Subcutaneous abdominal adipose tissue (tissue), 5 donors: Measurements from ENCODE around the gene DSG1.
"Not testable (repeated sequence)": the region's sequence is repeated elsewhere in the genome, so short reads cannot be mapped to it uniquely, and the experiment has no call there.

Experiments
- H3K27ac ChIP-seq: one replicate; pipeline ENCODE4 v1.7.0; 2013; ENCODE audit warnings: low read depth, mild to moderate bottlenecking, inconsistent platforms, low read length, moderate library complexity
- H3K27me3 ChIP-seq, 5 donors: one replicate each; pipeline ENCODE4 v1.7.0; 2013; ENCODE audit warnings: low read length in 5 of 5, inconsistent platforms in 1 of 5; ENCODE audit not compliant: control insufficient read depth in 5 of 5, insufficient read depth in 4 of 5
- H3K36me3 ChIP-seq, 5 donors: one replicate each; pipeline ENCODE4 v1.7.0; 2013; ENCODE audit warnings: low read length in 5 of 5; ENCODE audit not compliant: control insufficient read depth in 5 of 5, insufficient read depth in 5 of 5
- H3K4me1 ChIP-seq, 5 donors: one replicate each; pipeline ENCODE4 v1.7.0; 2013; ENCODE audit warnings: low read length in 5 of 5, mild to moderate bottlenecking in 3 of 5, moderate library complexity in 1 of 5; ENCODE audit not compliant: control insufficient read depth in 5 of 5, insufficient read depth in 5 of 5
- H3K4me3 ChIP-seq, 5 donors: one replicate each; pipeline ENCODE4 v1.7.0; 2013; ENCODE audit warnings: low read length in 5 of 5, low read depth in 1 of 5
- H3K9ac ChIP-seq, 5 donors: one replicate each; pipeline ENCODE4 v1.7.0; 2013; ENCODE audit warnings: low read length in 5 of 5, mild to moderate bottlenecking in 4 of 5, moderate library complexity in 3 of 5
- H3K9me3 ChIP-seq, 5 donors: one replicate each; pipeline ENCODE4 v1.7.0; 2013; ENCODE audit warnings: low read length in 5 of 5; ENCODE audit not compliant: control insufficient read depth in 5 of 5
- donor health status: healthy.
- donor health status: healthy.
- donor health status: healthy.
- donor health status: healthy.
- donor health status: healthy.

The DSG1 gene

DNA sequence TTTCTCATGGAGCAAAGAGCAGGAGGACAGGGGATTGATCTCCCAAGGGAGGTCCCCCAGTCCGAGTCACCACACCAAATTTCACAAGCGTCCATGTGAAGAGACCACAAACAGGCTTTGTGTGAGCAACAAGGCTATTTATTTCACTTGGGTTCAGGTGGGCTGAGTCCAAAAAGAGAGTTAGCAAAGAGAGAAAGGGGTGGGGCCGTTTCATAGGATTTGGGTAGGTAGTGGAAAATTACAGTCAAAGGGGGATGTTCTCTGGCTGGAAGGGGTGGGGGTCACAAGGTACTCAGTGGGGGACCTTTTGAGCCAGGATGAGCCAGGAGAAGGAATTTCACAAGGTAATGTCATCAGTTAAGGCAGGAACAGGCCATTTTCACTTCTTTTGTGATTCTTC lies 28.5 kb upstream of the DSG1 start:
- not testable (repeated sequence) for H3K4me3 ChIP-seq, H3K27me3 ChIP-seq, H3K27ac ChIP-seq, H3K36me3 ChIP-seq, H3K4me1 ChIP-seq, H3K9ac ChIP-seq
- H3K9me3 ChIP-seq: peaks cover 0 to 14% (median 10%) of the 10 kb centered on the region in 5 donors

DNA sequence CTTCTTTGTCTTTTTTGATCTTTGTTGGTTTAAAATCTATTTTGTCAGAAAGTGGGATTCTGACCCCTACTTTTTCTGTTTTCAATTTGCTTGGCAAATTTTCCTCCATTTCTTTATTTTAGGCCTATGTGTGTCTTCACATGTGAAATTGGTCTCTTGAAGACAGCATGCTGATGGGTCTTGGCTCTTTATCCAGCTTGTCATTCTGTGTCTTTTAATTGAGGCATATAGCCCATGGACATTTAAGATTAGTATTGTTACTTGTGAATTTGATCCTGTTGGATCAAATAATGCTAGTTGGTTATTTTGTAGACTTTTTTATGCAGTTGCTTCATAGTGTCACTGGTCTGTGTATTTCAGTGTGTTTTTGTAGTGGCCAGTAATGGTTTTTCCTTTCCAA lies 26.3 kb upstream of the DSG1 start:
- Histone ChIP-seq H3K36me3 (no peaks in the 10 kb centered on the region), H3K9me3 (peaks cover 0 to 14% (median 10%) of the 10 kb centered on the region in 5 donors), H3K27ac (no peak overlapping the region), H3K9ac (no peak overlapping the region), H3K4me3 (no peak overlapping the region), H3K27me3 (no peaks in the 10 kb centered on the region), H3K4me1 (no peaks in the 10 kb centered on the region)

GRCh38 chr18:31294199-31294747 lies 23.7 kb upstream of the DSG1 start:
- Histone ChIP-seq H3K4me1 (no peaks in the 10 kb centered on the region), H3K4me3 (no peak overlapping the region), H3K27me3 (no peaks in the 10 kb centered on the region), H3K27ac (no peak overlapping the region), H3K9me3 (peaks cover 0 to 14% (median 10%) of the 10 kb centered on the region in 5 donors), H3K36me3 (no peaks in the 10 kb centered on the region), H3K9ac (no peak overlapping the region)

GRCh38 chr18:31297248-31297647 lies 20.7 kb upstream of the DSG1 start:
- peaks cover 0 to 2% (median under 1%) of the 10 kb centered on the region in 5 donors for H3K9me3 ChIP-seq
- H3K4me1 ChIP-seq: peaks cover 0 to 8% (median 6%) of the 10 kb centered on the region in 5 donors
- H3K36me3 ChIP-seq: no peaks in the 10 kb centered on the region
- H3K4me3 ChIP-seq: no peak overlapping the region
- H3K9ac ChIP-seq: no peak overlapping the region
- no peaks in the 10 kb centered on the region for H3K27me3 ChIP-seq
- no peak overlapping the region for H3K27ac ChIP-seq

- Histone ChIP-seq H3K9me3 (no peaks in the 10 kb centered on the region), H3K9ac (no peak overlapping the region), H3K4me3 (no peak overlapping the region), H3K27me3 (no peaks in the 10 kb centered on the region), H3K36me3 (no peaks in the 10 kb centered on the region), H3K4me1 (peaks cover 0 to 8% (median 6%) of the 10 kb centered on the region in 5 donors), H3K27ac (no peak overlapping the region)
These were observed 16.7 kb upstream of the DSG1 start for GRCh38 chr18:31301201-31301655.

- H3K27me3 ChIP-seq: no peaks in the 10 kb centered on the region
- H3K4me3 ChIP-seq: no peak overlapping the region
- H3K9ac ChIP-seq: no peak overlapping the region
- H3K9me3 ChIP-seq: no peaks in the 10 kb centered on the region
- H3K27ac ChIP-seq: no peak overlapping the region
- H3K36me3 ChIP-seq: no peaks in the 10 kb centered on the region
- H3K4me1 ChIP-seq: peaks cover 0 to 8% (median 6%) of the 10 kb centered on the region in 5 donors
These were observed 15.0 kb upstream of the DSG1 start for GRCh38 chr18:31302991-31303390.

- no peaks in the 10 kb centered on the region for H3K36me3 ChIP-seq
- H3K4me1 ChIP-seq: peaks cover 0 to 8% (median 6%) of the 10 kb centered on the region in 5 donors
- no peaks in the 10 kb centered on the region for H3K9me3 ChIP-seq
- H3K9ac ChIP-seq: no peak overlapping the region
- no peak overlapping the region for H3K4me3 ChIP-seq
- H3K27ac ChIP-seq: no peak overlapping the region
- H3K27me3 ChIP-seq: no peaks in the 10 kb centered on the region
These were observed 14.2 kb upstream of the DSG1 start for GRCh38 chr18:31303771-31304170.

- Histone ChIP-seq H3K27me3 (no peaks in the 10 kb centered on the region), H3K27ac (no peak overlapping the region), H3K36me3 (no peaks in the 10 kb centered on the region), H3K9ac (no peak overlapping the region), H3K4me1 (no peaks in the 10 kb centered on the region), H3K4me3 (no peak overlapping the region), H3K9me3 (no peaks in the 10 kb centered on the region)
These were observed 8.8 kb upstream of the DSG1 start for GRCh38 chr18:31309115-31309514.

GRCh38 chr18:31316974-31317373 lies 986 bp upstream of the DSG1 start:
- H3K27ac ChIP-seq: no peak overlapping the region
- no peaks in the 10 kb centered on the region for H3K36me3 ChIP-seq
- H3K9me3 ChIP-seq: no peaks in the 10 kb centered on the region
- no peaks in the 10 kb centered on the region for H3K4me1 ChIP-seq
- no peak overlapping the region for H3K9ac ChIP-seq
- no peaks in the 10 kb centered on the region for H3K27me3 ChIP-seq
- H3K4me3 ChIP-seq: no peak overlapping the region

DNA sequence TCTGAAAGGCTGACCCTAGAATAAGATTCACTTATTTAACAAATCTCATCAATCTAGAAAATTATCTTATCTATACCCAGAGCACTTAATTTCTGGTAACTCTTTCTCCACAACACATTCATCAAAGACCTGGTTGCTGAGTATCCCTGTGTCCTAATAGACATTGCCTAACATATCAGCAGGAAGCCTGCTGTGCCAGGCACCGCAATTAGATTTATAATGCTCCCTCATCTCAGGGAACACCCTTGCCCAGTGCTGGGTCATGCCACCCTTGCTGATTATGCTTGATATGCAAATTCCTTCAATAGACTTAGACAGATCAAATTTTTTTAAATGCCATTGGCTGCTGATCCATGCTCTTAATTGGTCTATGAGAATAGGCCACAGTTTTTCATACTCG lies 3.8 kb downstream of the DSG1 start:
- H3K36me3 ChIP-seq: no peaks in the 10 kb centered on the region
- no peak overlapping the region for H3K9ac ChIP-seq
- H3K9me3 ChIP-seq: no peaks in the 10 kb centered on the region
- no peaks in the 10 kb centered on the region for H3K27me3 ChIP-seq
- H3K4me3 ChIP-seq: no peak overlapping the region
- H3K27ac ChIP-seq: no peak overlapping the region
- peaks cover 0 to 10% (median 5%) of the 10 kb centered on the region in 5 donors for H3K4me1 ChIP-seq
